IPS-18c (cell line): ENCODE measurements around the gene MRPS18A.
"Not testable (repeated sequence)": the region's sequence is repeated elsewhere in the genome, so short reads cannot be mapped to it uniquely, and the experiment has no call there.

Source experiments
- H3K4me3 ChIP-seq: 2 replicates; pipeline ENCODE4 v1.7.0; 2013; ENCODE audit warnings: low read depth, mild to moderate bottlenecking, low read length, moderate library complexity; ENCODE audit not compliant: insufficient read depth
- H3K9me3 ChIP-seq: one replicate; pipeline ENCODE4 v1.6.1; 2013; ENCODE audit warnings: mild to moderate bottlenecking, low read length, moderate library complexity; ENCODE audit not compliant: control insufficient read depth, insufficient read depth

MRPS18A gene

GRCh38 chr6:43667245-43668150 lies 20.1 kb downstream of the MRPS18A start:
- peak overlapping the region; percentile 9; the same call in 1 of the 2 replicates for H3K4me3 ChIP-seq

GRCh38 chr6:43666196-43666920 lies 21.2 kb downstream of the MRPS18A start:
- H3K4me3 ChIP-seq: no peak overlapping the region
- no peaks in the 10 kb centered on the region for H3K9me3 ChIP-seq

More at GRCh38 chr6:43667245-43668150, 20.1 kb downstream of the MRPS18A start:
- H3K9me3 ChIP-seq: no peaks in the 10 kb centered on the region

- H3K9me3 ChIP-seq: no peaks in the 10 kb centered on the region
- H3K4me3 ChIP-seq: no peak overlapping the region
Measured at GRCh38 chr6:43665376-43665775, 22.2 kb downstream of the MRPS18A start.

GRCh38 chr6:43662948-43663347 lies 24.6 kb downstream of the MRPS18A start:
- not testable (repeated sequence) for H3K9me3 ChIP-seq, H3K4me3 ChIP-seq

- Histone ChIP-seq H3K9me3 (peaks cover 4% of the 10 kb centered on the region), H3K4me3 (no peak overlapping the region)
Measured at GRCh38 chr6:43658161-43658560, 29.4 kb downstream of the MRPS18A start.

DNA sequence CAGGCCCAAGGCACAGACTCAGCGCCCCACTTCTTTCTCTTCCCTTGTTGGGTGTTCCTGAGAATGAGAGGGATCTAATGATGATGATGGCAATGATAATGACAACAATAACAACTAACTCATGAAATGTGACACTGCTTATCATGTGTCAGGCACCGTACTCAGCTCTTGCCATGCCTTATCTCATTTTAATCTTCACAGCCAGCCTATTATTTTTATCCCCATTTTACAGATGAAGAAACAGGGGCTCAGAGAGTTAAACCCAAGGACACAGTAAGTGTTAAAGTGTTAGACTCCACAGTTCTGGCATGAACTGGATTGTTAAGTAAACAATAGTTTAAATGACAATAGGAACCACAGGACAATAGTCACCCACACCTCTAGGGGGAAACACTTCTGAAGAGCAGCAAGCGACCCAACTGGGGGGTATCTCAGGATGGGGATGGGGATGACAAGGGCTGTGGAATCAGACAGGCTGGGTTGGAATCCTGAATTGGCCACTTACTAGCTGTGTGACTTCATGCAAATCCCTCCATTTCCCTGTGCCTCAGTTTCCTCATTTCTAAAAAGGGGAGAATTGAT lies 30.3 kb downstream of the MRPS18A start:
- peaks cover 4% of the 10 kb centered on the region for H3K9me3 ChIP-seq
- H3K4me3 ChIP-seq: no peak overlapping the region

DNA sequence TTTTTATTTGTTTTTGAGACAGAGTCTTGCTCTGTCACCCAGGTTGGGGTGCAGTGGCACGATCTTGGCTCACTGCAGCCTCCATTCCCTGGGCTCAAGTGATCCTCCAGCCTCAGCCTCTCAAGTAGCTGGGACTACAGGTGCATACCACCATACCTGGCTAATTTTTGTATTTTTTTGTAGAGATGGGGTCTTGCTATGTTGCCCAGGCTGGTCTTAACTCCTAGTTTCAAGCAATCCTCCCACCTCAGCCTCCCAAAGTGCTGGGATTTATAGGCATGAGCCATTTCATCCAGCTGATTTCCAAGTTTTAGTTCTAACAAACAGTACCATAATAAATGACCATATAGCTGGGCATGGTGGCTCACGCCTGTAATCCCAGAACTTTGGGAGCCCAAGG lies 34.8 kb downstream of the MRPS18A start:
- H3K9me3 ChIP-seq, H3K4me3 ChIP-seq: not testable (repeated sequence)

GRCh38 chr6:43648248-43648647 lies 39.3 kb downstream of the MRPS18A start:
- Histone ChIP-seq H3K9me3 (no peaks in the 10 kb centered on the region), H3K4me3 (no peak overlapping the region)

GRCh38 chr6:43647613-43648012 lies 40.0 kb downstream of the MRPS18A start:
- H3K4me3 ChIP-seq: no peak overlapping the region
- H3K9me3 ChIP-seq: no peaks in the 10 kb centered on the region

DNA sequence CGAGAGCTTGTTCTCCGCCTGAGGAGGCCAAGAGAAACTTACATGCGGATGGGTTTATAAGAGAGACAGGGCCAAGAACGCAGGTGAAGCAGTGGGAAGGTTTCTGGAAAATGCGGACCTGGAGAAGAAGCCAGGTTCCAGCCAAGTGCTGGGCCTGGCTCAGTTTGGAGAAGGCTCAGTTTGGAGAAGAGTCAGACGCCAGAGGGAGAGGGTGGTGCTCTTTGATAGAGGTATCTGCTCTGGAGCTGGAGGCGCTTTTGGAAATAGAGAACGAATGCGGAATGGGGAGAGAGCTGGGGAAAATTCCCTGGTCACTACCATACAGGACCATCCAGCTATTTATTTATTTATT lies 42.0 kb downstream of the MRPS18A start:
- no peaks in the 10 kb centered on the region for H3K9me3 ChIP-seq
- H3K4me3 ChIP-seq: peak overlapping the region; percentile 55

DNA sequence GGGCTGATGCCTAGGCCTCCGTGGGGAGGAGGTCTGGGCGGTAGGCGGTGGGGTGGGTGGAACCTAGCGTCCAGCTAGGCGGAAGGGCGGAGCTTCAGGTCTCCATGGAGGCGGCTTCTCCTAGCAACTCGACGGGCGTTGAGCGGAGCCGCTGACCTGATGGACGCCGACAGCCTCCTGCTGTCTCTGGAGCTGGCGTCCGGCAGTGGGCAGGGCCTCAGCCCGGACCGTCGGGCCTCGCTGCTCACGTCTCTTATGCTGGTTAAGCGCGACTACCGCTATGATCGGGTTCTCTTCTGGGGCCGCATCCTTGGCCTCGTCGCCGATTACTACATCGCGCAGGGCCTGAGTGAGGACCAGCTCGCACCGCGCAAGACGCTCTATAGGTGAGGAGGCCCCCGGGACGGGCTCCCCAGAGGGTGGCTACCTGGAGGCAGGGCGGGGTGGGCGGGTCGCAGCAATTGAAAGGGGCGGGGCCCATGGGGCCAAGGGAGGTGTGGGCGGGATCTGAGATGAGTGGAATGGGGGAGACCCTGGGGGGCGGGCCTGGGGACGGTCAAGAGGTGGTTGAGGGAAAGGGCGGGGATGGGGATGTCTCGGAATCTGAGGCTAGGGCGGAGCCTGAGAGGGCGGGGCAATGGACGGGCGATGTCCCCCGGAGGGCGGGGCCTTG lies 42.5 kb downstream of the MRPS18A start, which contains the start of gene RSPH9:
TSS of gene RSPH9 (plus strand) at position 97 of the 673 bp plus-strand sequence. CDS start at position 160, 63 bp downstream.
- Histone ChIP-seq H3K9me3 (no peaks in the 10 kb centered on the region), H3K4me3 (peak within 1 kb of the TSS; percentile 55)

DNA sequence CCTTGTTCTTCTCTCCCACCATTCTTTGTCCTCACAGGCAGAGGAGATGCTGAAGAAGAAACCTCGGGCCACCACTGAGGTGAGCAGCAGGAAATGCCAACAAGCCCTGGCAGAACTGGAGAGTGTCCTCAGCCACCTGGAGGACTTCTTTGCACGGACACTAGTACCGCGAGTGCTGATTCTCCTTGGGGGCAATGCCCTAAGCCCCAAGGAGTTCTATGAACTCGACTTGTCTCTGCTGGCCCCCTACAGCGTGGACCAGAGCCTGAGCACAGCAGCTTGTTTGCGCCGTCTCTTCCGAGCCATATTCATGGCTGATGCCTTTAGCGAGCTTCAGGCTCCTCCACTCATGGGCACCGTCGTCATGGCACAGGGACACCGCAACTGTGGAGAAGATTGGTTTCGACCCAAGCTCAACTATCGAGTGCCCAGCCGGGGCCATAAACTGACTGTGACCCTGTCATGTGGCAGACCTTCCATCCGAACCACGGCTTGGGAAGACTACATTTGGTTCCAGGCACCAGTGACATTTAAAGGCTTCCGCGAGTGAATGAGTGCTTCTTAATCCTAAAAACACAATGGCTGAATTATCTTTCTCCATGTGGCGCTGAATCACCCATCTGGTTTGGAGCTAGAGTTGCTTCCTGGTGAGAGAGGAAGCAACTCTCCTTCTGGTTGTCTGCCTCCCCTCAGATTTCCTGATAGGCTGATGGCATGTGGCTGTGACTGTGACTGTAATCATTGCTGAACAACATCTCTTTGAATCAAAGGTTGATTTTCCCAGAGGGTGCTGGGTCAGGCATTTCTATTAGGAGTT lies 47.4 kb downstream of the MRPS18A start:
- Histone ChIP-seq H3K9me3 (no peaks in the 10 kb centered on the region), H3K4me3 (no peak overlapping the region)

- peak overlapping the region; percentile 93 for H3K4me3 ChIP-seq
- H3K9me3 ChIP-seq: no peaks in the 10 kb centered on the region
Measured at GRCh38 chr6:43636308-43636659, 51.3 kb downstream of the MRPS18A start.

DNA sequence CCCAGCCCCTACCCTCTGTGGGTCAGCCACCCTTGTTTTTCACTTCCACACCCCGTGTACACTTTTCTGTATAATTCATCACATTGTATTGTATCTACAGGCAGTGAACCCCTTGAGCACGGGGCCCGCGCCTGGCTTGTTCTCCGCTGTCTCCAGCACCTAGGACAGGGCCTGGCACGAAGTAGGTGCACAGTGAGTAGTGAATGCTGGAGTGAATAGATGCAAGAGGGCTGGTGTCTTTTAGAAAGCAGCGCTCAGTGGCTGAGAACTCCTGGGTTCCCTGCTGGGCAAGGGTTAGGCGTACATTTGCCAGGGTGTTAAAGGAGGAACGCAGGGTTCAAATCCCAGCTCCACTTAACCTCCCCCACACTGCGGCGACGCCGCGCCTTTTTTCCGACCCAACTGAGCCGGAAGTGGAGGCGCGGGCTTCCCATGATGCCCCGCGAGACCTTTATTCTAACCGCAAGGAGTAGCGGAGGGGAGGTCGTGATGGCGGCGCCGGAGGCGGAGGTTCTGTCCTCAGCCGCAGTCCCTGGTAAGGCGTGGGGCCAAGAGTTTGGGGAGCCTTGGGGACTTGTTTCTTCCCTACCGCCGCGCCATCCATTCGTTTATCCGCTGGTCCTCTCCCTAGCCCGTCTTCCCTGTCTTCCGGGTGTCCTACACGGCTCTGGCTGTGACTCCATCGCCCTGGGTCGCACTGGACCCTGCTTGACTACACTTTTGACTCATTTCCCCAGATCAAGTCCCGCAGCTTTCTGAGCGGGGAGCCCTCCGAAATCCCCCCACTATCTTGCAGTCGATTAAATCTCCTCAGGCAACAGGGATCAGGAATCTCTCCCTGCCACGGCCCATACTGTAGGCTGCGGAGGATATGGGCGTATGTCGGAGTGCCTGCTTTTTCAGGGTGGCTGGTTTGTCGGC lies 51.9 kb downstream of the MRPS18A start, which contains the start of gene MAD2L1BP:
TSS of gene MAD2L1BP (plus strand) at position 454 of the 921 bp plus-strand sequence. CDS start at position 490, 36 bp downstream.
- Histone ChIP-seq H3K9me3 (no peaks in the 10 kb centered on the region), H3K4me3 (peak within 1 kb of the TSS; percentile 93)

GRCh38 chr6:43634702-43635303 lies 52.8 kb downstream of the MRPS18A start:
- no peaks in the 10 kb centered on the region for H3K9me3 ChIP-seq
- H3K4me3 ChIP-seq: no peak overlapping the region
